Measurements from ENCODE around the gene FAM174B. TPM values are rescaled to one million over a fixed set of nuclear protein-coding genes. Genes with fewer than 3 reads are reported as not detected.

FAM174B gene
- total RNA-seq (2014; rRNA removed; shearing (Covaris generic)): 14.4 and 19.7 TPM in 2 replicates

DNA sequence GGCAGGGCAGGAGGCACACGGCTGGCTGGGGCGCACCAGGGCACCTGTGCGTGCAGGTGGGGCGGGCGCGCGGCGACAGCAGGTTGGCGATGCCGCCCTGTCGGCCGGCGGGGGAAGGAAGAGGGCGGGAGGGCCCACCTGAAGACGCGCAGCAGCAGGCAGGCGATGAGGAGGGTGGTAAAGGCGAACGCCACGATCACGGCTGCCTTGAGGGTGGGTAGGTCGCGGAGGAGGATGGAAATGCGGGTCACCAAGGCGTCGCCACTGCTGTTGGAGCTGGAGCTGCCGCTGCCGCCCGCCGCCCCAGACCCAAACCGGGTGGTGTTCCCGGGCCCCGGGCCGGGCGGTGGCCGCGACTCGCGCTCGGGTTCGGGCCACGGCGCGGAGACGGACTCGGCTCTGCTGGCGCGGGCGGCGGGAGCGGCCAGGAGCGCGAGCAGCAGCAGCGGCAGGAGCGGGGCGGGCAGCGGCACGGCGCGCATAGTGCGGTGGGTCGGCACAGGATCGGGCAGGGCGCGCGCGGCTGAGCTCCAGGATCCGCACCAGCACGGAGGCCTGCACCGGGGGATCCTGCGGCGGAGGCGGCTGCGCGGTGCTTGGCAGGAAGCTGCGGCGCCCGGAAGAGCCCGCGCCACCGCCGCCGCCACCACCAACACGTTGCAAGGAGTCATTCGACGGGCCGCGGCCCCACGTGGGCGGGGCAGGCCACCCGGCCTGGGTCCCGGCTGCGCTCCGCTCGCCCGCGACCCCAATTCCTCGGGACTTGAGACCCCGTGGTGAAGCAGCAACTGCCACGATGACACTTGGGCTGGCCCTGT, at the start of gene FAM174B:
Gene FAM174B (minus strand): TSS at position 598 of the 818 bp plus-strand sequence.
- DNase-seq (ENCODE audit: low spot score): peak; percentile 64

DNA sequence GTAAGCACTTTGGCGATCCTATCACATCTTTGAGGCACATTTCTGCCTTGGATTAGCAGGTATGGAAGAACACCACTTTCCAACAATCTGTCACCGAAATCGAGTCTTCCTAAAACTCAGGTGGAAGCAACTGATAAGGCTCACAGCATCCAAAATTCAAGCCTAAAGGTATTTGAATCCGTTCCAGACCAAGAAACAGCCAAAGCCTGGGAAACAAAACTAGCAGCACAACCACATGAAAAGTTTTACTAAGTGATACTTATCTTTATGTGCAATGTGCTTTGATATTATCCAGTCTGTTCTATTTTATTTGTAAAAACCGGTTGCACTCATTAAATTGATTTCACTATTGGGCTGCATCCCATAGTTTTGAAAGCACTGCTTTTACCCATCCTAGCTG, 40.5 kb upstream of the FAM174B start:
- no peak for DNase-seq (ENCODE audit: low spot score)

DNA sequence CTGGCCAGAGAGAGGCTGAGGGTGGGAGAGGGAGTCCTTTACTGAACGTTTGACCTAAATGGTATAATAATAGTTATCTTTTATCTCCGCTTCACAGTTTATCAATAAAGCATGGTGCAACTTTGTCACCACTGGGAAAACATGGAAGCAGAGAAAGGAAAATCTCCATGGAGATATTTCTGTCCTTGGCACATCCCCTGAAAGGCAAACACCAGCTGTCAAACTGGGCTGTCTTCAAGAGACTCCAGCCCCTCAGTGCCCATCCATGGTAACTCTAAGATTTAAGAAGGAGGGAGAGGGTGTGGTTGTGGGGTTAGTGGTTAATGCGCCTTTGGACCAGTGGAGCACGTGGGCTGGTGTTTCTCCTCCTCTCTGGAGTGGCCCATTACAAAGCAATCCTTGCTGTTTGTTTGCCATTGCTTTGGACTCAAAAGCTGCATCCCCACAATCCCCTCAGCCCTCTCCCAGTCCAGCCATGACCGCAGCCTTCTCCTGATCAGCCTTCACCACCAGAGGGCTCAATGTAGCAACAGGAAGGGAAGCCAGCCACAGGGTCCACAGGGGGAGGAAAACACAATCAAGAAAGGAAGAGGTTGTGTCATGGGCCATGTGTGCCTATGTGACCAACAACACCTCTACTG, 38.2 kb upstream of the FAM174B start:
- DNase-seq (ENCODE audit: low spot score): peak; percentile 49

DNA sequence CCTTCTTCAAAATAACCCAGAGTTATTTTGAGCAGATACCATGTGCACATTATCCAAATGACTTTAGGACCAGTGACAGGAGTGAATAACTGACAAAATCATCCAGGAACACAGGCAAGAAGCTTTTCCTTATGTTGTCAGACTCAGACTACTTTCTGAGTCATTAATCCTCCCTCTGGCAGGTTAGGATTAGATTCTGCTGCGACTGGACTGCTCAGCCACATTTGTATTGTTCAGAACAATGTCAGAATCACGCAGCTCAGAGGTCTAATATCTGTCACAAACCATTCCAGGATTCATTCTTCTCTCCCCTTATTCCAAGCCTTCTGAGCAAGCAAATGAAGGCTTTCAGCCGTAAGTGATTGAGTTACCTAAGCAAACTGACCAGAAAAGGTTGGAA, 34.8 kb upstream of the FAM174B start:
- DNase-seq (ENCODE audit: low spot score): no peak

DNA sequence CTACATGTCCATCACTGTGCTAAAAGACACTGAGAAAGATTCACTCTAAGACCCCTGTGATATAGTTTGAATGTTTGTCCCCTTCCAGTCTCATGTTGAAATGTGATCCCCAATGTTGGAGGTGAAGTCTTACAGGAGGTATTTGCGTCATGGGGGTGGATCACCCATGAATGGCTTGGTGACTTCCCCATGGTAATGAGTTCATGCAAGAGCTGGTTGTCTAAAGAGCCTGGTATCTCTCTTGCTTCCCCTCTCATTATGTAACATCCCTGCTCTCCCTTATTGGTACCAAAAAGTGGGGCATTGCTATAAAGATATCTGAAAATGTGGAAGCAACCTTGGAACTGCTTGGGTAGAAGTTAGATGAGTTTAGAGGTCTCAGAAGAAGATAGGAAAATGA, 32.2 kb upstream of the FAM174B start:
- DNase-seq (ENCODE audit: low spot score): no peak

DNA sequence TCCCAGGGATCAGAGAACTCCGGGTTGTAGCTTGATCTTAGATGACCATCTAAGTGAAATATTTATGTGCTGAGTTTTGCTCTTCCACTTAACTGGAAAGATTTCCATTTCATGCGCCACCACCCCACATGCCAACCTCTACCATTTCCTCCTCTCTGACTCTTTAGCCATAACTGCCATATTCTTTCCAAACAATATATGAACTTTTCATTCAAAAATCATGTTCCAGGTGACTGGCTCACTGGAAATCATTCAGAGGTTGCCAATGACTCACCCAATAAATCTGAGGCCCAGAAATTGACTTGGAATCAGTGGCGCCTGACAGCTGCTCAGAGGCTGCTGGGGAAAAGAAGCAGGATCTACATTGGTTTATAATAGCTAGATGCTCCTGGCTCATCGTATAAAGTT, 31.6 kb upstream of the FAM174B start:
- no peak for DNase-seq (ENCODE audit: low spot score)

DNA sequence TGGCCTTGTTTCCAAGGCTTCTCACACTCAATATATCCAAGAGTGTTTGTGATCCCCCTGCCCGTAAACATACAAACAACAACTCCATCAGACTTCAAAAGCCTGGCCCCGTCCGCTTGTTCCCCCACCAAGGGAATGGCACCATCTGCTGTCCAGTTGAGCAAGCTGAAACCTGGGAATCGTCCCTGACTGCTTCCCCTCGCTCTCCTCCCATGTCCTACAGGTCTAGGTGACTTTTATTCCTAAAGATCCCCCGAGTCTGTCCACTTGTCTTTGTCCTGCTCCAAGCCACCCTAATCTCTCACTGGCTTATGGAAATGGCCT, 27.9 kb upstream of the FAM174B start:
- peak; percentile 92 for DNase-seq (ENCODE audit: low spot score)

DNA sequence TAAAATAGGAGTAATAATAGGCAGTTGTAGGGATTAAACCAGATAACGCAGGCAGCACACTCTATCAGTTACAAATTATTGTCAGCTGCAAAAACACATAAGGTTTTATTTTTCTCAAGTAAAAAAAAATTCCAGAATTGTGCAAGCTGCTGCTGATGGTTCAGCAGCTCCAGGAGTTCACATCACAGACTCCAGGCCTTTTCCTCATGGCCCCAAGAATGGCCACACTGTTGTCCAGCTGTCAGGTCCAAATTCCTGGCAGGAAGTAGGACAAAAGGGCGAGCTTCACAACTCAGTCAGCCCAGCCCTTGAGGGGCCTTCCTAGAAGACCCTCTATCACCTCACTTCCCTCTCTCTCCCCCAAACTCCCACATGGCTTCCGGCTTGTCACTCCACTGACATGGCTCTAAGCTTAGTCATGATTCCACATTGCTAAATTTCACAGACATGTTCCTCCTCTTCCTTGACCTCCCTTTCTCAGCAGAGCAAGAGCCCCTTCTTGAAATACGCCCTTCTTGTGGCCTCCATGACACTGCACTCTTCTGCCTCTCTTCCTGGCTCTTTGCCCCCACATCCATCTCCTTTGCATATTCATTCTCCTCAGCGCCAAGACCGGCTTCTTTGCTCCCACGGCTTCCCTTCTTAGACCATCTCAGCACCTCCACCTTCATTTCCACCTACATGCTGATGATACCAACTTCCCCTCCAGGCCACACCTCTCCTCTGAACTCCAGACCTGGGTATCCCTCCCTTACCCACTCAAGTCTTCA, 27.4 kb upstream of the FAM174B start:
- no peak for DNase-seq (ENCODE audit: low spot score)

DNA sequence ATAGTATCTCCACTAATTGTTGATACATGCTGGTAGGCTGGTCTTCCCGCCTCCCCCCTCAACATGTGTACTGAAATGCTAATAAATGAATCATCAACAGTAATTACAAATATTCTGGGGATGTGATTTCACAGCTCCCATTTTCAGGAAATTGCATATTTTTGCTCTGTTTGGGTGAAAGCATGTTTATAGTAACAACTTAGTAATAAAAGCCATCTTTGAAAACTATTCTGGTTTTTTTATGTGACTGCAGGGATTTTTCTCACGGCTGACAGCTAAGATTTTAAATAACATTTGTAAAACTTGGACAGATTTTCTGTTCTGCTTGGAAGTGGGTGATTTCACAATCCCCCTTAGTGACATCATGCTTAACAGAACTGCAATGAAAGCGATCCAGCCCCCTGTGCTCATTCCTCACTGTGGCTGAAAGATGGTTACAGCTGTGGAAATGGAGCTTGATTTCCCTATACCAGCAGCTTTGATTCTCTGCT, 25.6 kb upstream of the FAM174B start:
- no peak for DNase-seq (ENCODE audit: low spot score)

DNA sequence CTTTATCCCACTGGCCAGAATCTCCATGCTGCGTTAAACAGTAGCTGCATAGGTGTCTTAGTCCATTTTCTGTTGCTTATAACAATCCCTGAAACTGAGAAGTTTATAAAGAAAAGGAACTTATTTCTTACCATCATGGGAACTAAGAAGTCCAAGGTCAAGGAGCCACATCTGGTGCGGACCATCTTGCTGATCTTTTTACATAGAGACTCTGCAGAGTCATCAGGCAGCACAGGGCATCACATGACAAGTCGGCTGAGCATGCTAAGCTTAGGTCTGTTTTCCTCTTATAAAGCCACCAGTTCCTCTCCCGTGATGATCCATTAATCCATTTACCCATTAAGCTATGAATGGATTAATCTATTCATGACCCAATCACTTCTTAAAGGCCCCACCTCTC, 22.4 kb upstream of the FAM174B start:
- DNase-seq (ENCODE audit: low spot score): no peak

DNA sequence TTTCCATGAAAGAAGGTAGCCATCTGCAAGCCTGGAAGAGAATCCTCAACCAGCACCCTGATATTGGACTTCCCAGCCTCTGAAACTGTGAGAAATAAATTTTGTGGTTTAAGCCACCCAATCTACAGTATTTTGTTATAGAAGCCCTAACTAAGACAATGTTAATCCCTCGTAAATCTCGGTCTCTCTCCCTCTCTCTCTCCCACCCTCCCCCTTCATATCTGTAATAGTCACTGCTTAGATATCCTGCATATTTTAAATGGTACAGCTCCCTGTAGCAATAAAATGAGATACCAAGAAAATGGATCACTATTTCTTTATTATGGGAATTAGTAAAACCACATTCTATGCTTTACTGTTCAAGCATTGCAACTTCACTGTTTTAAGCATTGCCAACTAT, 21.0 kb upstream of the FAM174B start:
- no peak for DNase-seq (ENCODE audit: low spot score)

DNA sequence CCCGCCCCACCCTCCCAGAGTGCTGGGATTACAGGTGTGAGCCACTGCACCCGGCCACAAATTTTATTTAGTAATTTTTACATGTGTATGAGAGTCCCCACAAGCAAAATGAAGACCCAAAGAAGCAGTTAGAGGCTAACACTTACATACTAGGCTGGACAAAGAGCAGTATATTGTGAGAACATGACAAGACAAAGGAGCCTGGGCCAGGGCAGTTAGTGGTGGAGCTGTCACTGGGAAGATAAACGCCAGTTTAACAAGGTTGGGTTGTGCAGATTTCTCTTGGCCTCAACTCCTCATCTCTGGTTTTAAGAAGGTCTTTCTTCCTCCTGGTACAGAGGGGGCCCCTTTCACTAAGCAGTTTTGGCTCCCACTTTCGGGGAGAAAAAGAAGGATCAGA, 19.9 kb upstream of the FAM174B start:
- DNase-seq (ENCODE audit: low spot score): no peak

DNA sequence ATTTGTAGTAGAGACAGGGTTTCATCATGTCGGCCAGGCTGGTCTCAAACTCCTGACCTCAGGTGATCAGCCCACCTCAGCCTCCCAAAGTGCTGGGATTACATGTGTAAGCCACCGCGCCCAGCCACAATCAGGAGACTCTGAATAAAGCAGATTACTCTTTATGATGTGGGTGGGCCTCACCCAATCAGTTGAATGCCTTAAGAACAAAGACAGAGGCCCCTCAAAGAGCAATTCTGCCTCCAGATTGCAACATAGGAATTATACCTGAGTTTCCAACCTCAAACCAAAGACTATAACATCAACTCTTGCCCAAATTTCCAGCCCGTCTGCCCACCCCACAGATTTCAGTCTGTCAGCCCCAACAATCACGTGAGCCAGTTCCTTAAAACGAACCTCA, 18.8 kb upstream of the FAM174B start:
- no peak for DNase-seq (ENCODE audit: low spot score)

DNA sequence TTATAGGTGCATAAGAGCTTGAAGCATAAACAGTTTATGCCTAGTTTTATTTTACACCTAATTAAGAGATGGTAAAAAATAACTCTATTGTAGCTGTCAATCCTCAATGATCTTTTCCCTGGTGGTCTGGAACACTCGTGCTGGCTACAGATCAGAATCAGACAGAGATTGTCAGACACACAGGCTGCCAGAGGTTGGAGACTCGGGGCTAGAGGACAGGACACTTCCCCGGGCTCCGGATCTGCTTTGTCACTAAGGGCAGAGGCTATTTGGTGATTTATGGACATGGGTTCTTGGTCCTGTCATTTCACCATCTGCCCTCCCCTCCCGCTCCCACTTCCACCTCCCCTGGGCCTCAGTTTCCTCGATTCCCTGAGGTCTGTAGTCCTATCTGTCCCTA, 16.5 kb upstream of the FAM174B start:
- DNase-seq (ENCODE audit: low spot score): no peak

DNA sequence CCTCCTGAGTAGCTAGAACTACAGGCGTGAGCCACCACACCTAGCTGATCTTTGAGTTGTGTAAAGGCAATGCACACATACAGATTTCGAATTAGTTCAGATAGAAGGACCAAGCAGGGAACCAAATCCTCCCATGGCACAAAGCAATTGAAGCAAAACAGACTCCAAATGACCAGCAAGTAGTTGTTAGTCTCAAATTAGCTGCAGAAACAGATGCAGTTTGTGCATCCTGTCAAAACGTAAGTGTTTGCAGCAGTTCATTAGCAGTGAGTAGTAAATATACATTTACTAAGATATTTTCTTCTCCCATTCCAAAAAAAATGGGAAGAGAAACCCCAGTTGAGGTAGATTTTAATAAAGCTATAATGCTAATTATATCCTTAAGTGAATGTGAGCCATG, 15.8 kb upstream of the FAM174B start:
- no peak for DNase-seq (ENCODE audit: low spot score)

DNA sequence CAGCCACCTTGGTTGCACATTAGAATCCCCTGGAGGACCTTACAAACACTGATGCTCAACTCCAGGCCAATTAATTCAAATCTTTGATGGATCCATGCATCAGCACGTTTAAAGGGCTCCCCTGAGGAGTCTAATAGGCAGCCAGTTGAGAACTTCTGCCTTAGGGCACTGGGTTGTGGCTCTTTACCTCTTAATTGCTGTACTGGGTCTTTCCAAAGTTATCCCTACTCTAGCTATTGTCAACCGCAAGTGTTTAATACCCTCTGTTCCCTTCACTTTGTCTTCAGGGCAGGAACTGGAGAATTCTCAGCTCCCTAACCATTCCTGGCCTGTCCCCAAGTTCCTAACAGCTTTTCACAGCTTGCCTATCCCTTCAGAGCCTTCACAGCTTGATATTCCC, 15.0 kb upstream of the FAM174B start:
- no peak for DNase-seq (ENCODE audit: low spot score)

DNA sequence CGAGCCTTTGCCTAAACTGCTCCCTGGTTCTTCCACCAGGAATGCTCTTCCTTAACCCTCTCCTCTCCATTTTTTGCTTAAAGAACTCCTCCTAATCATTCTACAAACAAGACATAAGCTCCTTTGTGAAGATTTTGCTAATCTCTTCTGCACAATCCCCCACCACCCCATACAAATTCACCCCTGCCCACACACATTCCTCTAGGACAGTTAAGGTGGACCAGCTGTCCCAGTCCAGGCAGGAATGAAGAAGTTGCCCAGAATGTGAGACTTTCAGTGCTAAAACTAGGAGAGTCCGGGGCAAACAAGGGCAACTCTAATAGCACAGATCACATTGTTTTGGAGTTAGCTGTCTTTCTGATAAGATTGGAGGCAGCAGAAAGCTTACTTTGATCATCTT, 13.9 kb upstream of the FAM174B start:
- no peak for DNase-seq (ENCODE audit: low spot score)

DNA sequence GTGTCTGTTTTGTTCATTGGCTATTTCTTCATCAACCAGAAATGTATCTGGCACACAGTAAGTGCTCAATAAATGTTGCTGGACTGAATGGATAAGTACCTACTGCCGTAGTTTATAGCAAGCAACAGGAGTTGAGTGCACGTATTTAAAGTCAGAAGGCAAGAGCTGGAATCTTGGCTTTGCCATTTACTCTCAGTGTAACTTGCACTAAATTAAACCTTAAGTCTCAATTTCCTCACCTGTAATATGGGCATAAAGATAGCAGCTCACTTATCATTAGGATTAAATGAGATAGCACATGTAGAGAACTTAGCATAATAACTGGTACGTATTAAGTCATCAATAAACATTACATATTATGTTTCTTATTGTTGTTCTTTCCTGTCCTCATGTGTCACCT, 13.0 kb upstream of the FAM174B start:
- no peak for DNase-seq (ENCODE audit: low spot score)

DNA sequence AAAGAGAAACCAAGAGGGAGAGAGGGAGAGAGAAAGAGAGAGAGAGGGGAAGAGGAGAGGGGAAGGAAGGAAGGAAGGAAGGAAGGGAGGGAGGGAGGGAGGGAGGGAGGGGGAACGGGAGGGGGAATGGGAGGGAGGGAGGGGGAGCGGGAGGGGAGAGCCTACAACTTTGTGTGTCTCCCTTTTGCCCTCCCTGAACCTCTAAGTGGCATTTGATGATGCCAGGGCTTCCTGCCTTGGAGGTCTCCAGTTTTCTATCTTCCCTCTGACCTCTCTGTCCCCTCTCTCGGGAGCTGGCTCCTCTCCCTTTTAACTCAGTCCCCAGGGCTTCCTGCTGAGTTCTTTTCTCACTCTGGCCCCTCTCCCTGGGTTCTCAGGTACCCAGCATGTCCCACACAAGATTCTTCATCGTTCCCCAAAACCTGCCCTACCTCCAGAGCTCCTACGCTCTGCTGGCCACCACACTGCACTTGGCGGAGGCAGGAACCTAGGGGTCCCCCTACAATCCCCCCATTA, 12.5 kb upstream of the FAM174B start:
- DNase-seq (ENCODE audit: low spot score): no peak

DNA sequence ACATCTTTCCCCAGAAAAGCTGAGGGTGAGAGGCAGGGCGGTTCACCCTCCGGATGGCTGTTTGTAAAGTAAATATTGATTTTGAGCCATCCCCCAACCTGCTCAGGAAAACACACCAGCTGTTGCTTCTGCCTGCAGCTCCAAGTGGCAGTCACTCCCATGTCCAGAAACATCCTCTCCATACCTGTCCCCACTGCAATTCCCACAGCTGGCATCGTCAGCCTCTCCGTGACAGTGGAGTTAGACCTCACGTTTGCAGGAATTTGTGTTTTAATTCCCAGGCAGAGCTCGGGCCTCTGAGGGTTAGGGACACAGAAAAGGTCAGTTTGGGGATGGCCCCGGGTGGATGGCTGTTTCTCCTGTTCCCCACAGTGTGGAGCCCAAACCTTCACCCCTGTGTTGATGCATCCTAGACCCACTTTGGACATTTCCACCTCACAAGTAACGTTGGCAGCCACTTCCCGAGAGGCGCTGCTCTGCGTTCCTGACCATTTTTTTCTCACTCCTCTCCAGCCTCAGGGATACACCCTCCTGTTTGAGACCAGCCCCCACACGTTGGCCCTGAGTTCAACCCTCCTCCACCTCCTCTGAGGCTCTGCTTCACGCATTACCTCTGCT, 11.8 kb upstream of the FAM174B start:
- peak; percentile 61 for DNase-seq (ENCODE audit: low spot score)

DNA sequence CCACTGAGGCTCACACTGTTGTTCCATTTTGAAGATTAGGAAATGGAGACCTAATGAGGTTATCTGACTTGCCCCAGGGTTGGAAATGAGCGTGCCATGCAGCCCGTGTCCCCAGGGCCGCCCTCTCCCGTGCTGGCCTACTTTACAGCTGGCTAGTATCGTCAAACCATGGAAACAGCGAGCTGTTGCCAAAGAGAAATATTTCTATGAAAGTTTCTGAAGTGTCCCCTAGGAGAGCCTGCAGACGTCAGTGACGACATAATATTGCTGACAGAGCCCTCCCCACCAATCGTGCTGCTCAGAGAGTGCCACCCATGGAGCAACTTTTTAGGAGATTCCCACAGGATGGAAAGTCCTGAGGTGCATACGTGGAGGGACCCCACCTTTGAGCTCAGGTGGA, 11.2 kb upstream of the FAM174B start:
- DNase-seq (ENCODE audit: low spot score): no peak

DNA sequence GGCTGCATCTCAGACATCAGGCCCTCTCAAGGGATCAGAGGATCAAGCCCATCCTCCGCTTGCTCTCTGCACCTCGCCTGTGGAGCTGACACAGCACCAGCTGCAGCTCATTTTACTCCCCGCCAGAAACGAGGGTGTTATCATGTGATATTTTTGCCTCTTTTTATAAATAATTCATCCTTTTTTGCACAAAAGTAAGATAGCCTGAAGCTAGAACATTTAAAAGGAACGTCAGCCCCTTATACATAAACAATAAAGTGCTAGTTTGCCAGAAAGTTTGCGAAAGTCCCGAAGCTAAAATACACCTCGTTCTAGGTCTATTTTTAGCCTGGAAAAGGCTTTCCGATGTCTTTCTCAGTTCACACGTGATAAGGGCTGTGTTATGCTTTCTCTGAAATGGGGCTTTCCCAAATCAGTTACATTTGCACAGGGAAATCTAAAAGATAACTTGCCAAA, 9.6 kb upstream of the FAM174B start:
- DNase-seq (ENCODE audit: low spot score): no peak
